Measurements from ENCODE around the gene RING1.

RING1 gene

DNA sequence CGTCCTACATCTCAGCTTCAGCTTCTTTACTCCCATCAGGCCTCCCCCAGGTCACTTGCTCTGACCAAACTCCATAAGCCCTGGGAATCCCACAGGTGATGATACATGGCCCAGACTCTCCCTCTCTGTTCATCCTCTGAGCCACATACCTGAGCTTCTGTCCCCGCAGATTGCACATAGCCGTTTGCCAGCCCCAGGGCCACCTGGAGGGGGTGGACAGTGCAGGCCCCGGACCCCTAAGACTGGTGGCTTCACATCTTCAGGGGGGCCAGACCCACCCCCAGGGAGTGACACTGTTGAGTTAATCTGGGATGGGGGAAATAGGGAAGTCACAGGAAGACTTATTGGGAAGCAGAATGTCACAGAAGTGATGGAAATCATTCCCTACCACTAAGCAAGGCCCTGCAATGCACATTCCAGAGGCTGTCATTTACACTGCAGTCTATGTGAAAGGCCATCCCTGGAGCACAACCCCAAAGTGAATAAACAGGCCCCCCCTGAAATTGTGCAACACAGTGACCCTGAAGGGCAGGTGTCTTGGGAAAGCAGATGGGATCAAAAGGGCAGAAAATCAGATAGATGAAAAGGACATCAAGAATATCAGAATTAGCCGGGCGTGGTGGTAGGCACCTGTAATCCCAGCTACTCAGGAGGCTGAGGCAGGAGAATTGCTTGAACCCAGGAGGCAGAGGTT is 10.0 kb upstream of the RING1 start:
- Histone ChIP-seq H3K9me3 (ENCODE audit: control insufficient read depth in 1 of 2, low read length in 2 of 2) (no peaks in the 10 kb centered on the region), H3K27me3 (ENCODE audit: low read depth, low read length) (no peaks in the 10 kb centered on the region), H3K4me3 (ENCODE audit: low read depth in 1 of 2, low read length in 2 of 2) (no peak overlapping the region), H3K27ac (ENCODE audit: low read length) (no peak overlapping the region), H3K36me3 (ENCODE audit: control insufficient read depth in 1 of 2, insufficient read depth in 2 of 2, low read length in 2 of 2) (peaks cover 46 to 62% of the 10 kb centered on the region in 2 donors), H3K4me1 (ENCODE audit: control insufficient read depth in 1 of 2, insufficient read depth in 2 of 2, low read length in 2 of 2) (peaks cover 32 to 50% of the 10 kb centered on the region in 2 donors)

DNA sequence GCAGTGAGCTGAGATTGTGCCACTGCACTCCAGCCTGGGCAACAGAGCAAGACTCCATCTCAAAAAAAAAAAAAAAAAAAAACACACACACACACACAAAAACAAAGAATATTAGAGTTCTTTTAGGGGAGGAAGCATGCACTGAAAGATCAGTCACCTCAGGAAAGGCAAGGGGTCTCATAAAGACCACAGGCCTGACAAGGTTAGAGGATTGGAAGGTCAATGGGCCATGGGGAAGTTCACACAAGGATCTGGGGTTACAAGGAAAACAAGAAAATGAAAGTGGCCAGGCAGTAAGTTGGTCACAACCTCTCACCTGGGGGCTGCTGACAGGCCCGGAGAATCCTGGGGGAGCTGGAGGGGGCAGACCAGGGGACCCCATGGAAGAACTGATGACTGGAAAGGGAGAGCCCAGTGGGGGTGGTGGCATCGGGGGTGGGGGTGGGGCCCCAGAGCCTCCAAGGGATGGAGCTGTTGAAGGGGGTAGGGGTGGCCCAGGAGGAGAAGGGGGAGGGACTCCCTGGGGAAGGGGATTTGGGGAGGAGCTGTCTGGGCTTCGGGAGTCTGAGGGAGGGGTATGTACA is 9.4 kb upstream of the RING1 start:
- Histone ChIP-seq H3K4me1 (ENCODE audit: control insufficient read depth in 1 of 2, insufficient read depth in 2 of 2, low read length in 2 of 2) (peaks cover 35 to 48% of the 10 kb centered on the region in 2 donors), H3K36me3 (ENCODE audit: control insufficient read depth in 1 of 2, insufficient read depth in 2 of 2, low read length in 2 of 2) (peaks cover 52 to 65% of the 10 kb centered on the region in 2 donors), H3K27ac (ENCODE audit: low read length) (peak overlapping the region; percentile 83)

DNA sequence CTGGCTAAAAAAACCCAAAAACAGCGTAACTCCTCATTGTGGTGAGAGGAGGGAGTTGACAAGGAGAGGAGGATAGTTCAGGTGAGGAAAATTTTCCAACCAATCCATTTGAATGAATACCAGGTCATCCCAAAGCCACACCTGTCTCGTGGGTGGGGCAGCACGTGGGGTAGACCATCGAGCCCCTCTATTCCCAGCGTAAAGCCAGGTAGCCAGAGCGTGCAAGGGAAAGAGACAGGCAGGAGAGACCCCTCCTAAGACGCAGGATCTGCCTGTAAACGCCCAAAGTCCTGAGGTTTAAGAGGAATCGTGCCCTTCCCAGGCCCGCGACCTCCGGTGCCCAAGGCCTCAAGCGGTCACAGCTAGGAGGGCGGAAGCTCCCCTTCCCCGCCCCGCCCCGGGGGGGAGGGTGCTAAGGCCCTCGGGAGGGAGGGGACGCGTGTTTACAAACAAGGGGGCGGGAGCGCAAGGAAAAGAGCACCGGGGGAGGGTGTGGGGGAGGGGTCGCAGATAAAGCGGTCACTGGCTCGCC is 8.5 kb upstream of the RING1 start:
- peak overlapping the region; percentile 82 to 99 for H3K4me3 ChIP-seq (ENCODE audit: low read depth in 1 of 2, low read length in 2 of 2)
- H3K4me1 ChIP-seq (ENCODE audit: control insufficient read depth in 1 of 2, insufficient read depth in 2 of 2, low read length in 2 of 2): peaks cover 39 to 55% of the 10 kb centered on the region in 2 donors
- peak overlapping the region; percentile 83 for H3K27ac ChIP-seq (ENCODE audit: low read length)
- peaks cover 49 to 57% of the 10 kb centered on the region in 2 donors for H3K36me3 ChIP-seq (ENCODE audit: control insufficient read depth in 1 of 2, insufficient read depth in 2 of 2, low read length in 2 of 2)
- no peaks in the 10 kb centered on the region for H3K9me3 ChIP-seq (ENCODE audit: control insufficient read depth in 1 of 2, low read length in 2 of 2)
- H3K27me3 ChIP-seq (ENCODE audit: low read depth, low read length): no peaks in the 10 kb centered on the region

More for the DNA sequence above, 9.4 kb upstream of the RING1 start:
- H3K4me3 ChIP-seq (ENCODE audit: low read depth in 1 of 2, low read length in 2 of 2): peak overlapping the region; percentile 82 to 99
- H3K27me3 ChIP-seq (ENCODE audit: low read depth, low read length): no peaks in the 10 kb centered on the region
- H3K9me3 ChIP-seq (ENCODE audit: control insufficient read depth in 1 of 2, low read length in 2 of 2): no peaks in the 10 kb centered on the region

DNA sequence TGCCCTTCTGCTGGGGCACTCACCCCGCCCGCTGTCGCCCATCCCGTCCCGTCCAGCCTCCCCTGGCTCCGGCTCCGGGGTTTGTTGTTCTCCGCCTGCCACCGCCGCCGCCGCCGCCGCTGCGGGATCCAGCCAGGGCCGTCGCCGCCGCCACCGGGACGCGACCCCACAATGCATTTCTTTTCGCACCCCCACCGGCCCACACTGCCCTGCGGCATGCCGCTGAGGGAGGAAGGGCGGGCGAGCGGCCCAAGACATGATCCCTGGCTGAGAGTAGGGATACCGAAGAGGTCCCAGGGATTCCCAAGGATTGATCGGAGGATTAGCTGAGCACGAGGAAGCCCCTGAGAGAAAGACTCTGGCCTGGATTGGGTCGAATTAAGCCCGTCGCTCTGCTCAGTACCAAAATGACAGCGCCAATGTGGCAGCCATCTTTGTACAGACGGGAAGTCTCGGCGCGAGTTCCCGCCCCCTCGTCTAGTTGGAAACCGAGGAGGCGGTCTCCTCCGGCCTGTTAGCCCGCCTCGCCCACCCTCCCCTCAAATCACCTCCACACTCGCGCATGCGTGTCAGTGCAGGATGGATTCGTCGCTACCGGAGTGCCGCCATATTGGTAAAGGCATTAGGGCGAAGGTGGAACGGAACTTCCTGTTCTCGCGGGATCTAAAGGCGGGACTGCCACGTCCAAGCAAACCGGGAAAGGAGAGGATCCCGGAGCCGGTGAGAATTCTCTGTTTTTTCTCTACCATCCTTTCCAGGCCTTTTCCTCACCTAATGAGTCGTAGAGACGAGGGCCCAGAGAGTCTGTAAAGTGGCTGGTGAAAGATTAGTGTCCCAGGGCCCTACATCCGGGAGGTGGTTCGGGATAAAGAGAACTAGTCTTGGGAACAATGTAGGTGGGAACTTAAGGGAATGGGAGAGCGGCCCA is 7.8 kb upstream of the RING1 start, which contains the start of the genes RXRB and SLC39A7:
RXRB (minus strand) TSS at position 447 of the 928 bp plus-strand sequence; CDS start at position 258, 189 bp downstream.
SLC39A7 (plus strand) TSS at position 649 of the 928 bp plus-strand sequence. CDS start 379 bp downstream, outside the sequence.
- Histone ChIP-seq H3K36me3 (ENCODE audit: control insufficient read depth in 1 of 2, insufficient read depth in 2 of 2, low read length in 2 of 2) (peaks cover 42 to 50% of the 10 kb centered on the region in 2 donors), H3K27ac (ENCODE audit: low read length) (peak within 1 kb of the TSS; percentile 98), H3K9me3 (ENCODE audit: control insufficient read depth in 1 of 2, low read length in 2 of 2) (no peaks in the 10 kb centered on the region), H3K4me1 (ENCODE audit: control insufficient read depth in 1 of 2, insufficient read depth in 2 of 2, low read length in 2 of 2) (peaks cover 39 to 61% of the 10 kb centered on the region in 2 donors), H3K4me3 (ENCODE audit: low read depth in 1 of 2, low read length in 2 of 2) (peak within 1 kb of the TSS; percentile 82 to 99), H3K27me3 (ENCODE audit: low read depth, low read length) (no peaks in the 10 kb centered on the region)

DNA sequence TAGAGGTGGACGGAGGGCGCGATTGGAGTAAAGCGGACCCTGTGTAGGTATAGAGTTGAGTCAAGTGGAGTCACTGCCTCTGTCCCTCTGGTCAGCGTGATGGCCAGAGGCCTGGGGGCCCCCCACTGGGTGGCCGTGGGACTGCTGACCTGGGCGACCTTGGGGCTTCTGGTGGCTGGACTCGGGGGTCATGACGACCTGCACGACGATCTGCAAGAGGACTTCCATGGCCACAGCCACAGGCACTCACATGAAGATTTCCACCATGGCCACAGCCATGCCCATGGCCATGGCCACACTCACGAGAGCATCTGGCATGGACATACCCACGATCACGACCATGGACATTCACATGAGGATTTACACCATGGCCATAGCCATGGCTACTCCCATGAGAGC is 7.2 kb upstream of the RING1 start:
- H3K27ac ChIP-seq (ENCODE audit: low read length): peak overlapping the region; percentile 98
- peaks cover 39 to 61% of the 10 kb centered on the region in 2 donors for H3K4me1 ChIP-seq (ENCODE audit: control insufficient read depth in 1 of 2, insufficient read depth in 2 of 2, low read length in 2 of 2)
- H3K9me3 ChIP-seq (ENCODE audit: control insufficient read depth in 1 of 2, low read length in 2 of 2): no peaks in the 10 kb centered on the region
- H3K27me3 ChIP-seq (ENCODE audit: low read depth, low read length): no peaks in the 10 kb centered on the region
- peak overlapping the region; percentile 82 to 99 for H3K4me3 ChIP-seq (ENCODE audit: low read depth in 1 of 2, low read length in 2 of 2)
- peaks cover 35 to 43% of the 10 kb centered on the region in 2 donors for H3K36me3 ChIP-seq (ENCODE audit: control insufficient read depth in 1 of 2, insufficient read depth in 2 of 2, low read length in 2 of 2)

- H3K4me3 ChIP-seq (ENCODE audit: low read depth in 1 of 2, low read length in 2 of 2): peak overlapping the region; percentile 82 to 99
- H3K27ac ChIP-seq (ENCODE audit: low read length): peak overlapping the region; percentile 98
- H3K27me3 ChIP-seq (ENCODE audit: low read depth, low read length): no peaks in the 10 kb centered on the region
- H3K4me1 ChIP-seq (ENCODE audit: control insufficient read depth in 1 of 2, insufficient read depth in 2 of 2, low read length in 2 of 2): peaks cover 39 to 63% of the 10 kb centered on the region in 2 donors
- H3K36me3 ChIP-seq (ENCODE audit: control insufficient read depth in 1 of 2, insufficient read depth in 2 of 2, low read length in 2 of 2): peaks cover 30 to 36% of the 10 kb centered on the region in 2 donors
- no peaks in the 10 kb centered on the region for H3K9me3 ChIP-seq (ENCODE audit: control insufficient read depth in 1 of 2, low read length in 2 of 2)
These were observed 6.4 kb upstream of the RING1 start for GRCh38 chr6:33201935-33202334.

- Histone ChIP-seq H3K4me3 (ENCODE audit: low read depth in 1 of 2, low read length in 2 of 2) (no peak overlapping the region), H3K9me3 (ENCODE audit: control insufficient read depth in 1 of 2, low read length in 2 of 2) (no peaks in the 10 kb centered on the region), H3K27me3 (ENCODE audit: low read depth, low read length) (no peaks in the 10 kb centered on the region), H3K4me1 (ENCODE audit: control insufficient read depth in 1 of 2, insufficient read depth in 2 of 2, low read length in 2 of 2) (peaks cover 30 to 60% of the 10 kb centered on the region in 2 donors), H3K27ac (ENCODE audit: low read length) (no peak overlapping the region), H3K36me3 (ENCODE audit: control insufficient read depth in 1 of 2, insufficient read depth in 2 of 2, low read length in 2 of 2) (peaks cover 25 to 28% of the 10 kb centered on the region in 2 donors)
These were observed 5.5 kb upstream of the RING1 start for GRCh38 chr6:33202799-33203198.

DNA sequence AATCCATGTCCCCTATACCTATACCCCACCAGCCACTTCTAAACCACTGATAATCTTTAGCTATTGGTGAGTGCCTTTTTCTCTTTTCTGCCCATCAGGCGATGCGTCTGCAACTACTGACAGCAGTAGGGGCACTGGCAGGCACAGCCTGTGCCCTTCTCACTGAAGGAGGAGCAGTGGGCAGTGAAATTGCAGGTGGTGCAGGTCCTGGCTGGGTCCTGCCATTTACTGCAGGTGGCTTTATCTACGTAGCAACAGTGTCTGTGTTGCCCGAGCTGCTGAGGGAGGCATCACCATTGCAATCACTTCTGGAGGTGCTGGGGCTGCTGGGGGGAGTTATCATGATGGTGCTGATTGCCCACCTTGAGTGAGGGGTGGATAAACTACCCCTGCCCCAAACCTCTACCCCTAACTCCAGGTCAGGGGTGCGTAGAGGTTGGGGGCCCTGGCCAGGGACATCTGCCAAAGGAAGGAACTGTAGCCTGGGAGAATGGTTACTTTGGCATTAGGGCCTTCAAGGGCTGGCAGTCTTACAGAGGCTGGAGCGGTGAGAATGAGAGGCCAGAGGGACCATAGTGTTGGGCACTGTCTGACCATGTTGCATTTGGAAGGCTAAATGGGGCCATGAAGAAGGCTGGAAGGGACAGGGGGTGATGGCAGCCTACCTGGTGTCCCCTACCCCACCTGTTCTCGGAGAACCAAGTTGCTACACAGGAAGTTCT is 4.7 kb upstream of the RING1 start:
- no peaks in the 10 kb centered on the region for H3K27me3 ChIP-seq (ENCODE audit: low read depth, low read length)
- peak overlapping the region; percentile 72 to 93 for H3K4me3 ChIP-seq (ENCODE audit: low read depth in 1 of 2, low read length in 2 of 2)
- no peaks in the 10 kb centered on the region for H3K9me3 ChIP-seq (ENCODE audit: control insufficient read depth in 1 of 2, low read length in 2 of 2)
- H3K4me1 ChIP-seq (ENCODE audit: control insufficient read depth in 1 of 2, insufficient read depth in 2 of 2, low read length in 2 of 2): peaks cover 24 to 52% of the 10 kb centered on the region in 2 donors
- H3K36me3 ChIP-seq (ENCODE audit: control insufficient read depth in 1 of 2, insufficient read depth in 2 of 2, low read length in 2 of 2): peaks cover 25 to 28% of the 10 kb centered on the region in 2 donors
- no peak overlapping the region for H3K27ac ChIP-seq (ENCODE audit: low read length)

- Histone ChIP-seq H3K4me3 (ENCODE audit: low read depth in 1 of 2, low read length in 2 of 2) (peak overlapping the region; percentile 72 to 93), H3K36me3 (ENCODE audit: control insufficient read depth in 1 of 2, insufficient read depth in 2 of 2, low read length in 2 of 2) (peaks cover 25 to 28% of the 10 kb centered on the region in 2 donors), H3K4me1 (ENCODE audit: control insufficient read depth in 1 of 2, insufficient read depth in 2 of 2, low read length in 2 of 2) (peaks cover 21 to 52% of the 10 kb centered on the region in 2 donors), H3K27ac (ENCODE audit: low read length) (no peak overlapping the region), H3K27me3 (ENCODE audit: low read depth, low read length) (no peaks in the 10 kb centered on the region), H3K9me3 (ENCODE audit: control insufficient read depth in 1 of 2, low read length in 2 of 2) (no peaks in the 10 kb centered on the region)
These were observed 4.2 kb upstream of the RING1 start for GRCh38 chr6:33204165-33204414.

DNA sequence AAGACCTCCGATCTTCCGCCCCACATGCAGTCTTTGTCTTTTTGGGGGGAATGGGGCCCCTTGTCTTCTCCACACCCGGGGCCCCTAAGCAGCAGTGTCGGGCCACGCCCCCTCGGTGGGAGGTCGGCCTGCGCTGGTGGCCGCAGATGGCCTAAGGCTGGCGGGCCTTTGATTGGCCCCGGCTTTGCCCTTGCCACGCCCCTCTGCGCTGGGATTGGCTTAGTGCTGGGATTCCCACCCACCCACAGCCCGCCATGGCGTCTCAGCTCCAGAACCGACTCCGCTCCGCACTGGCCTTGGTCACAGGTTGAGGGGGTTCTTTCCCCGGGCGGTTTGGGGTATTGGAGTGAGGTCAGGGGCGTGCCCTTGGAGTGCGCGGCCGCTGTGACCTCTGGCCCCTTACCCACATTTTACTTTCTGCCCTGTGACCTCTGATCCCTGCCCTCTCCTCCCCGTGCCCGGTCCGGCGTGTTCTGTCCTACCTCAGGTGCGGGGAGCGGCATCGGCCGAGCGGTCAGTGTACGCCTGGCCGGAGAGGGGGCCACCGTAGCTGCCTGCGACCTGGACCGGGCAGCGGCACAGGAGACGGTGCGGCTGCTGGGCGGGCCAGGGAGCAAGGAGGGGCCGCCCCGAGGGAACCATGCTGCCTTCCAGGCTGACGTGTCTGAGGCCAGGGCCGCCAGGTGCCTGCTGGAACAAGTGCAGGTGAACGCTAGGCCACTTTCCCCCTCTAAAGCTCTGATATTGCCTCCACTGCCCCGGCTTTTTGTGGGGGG is 3.7 kb upstream of the RING1 start, which contains the start of gene HSD17B8:
HSD17B8 (plus strand) TSS at position 241 of the 776 bp plus-strand sequence; CDS start at position 255, 14 bp downstream.
- Histone ChIP-seq H3K36me3 (ENCODE audit: control insufficient read depth in 1 of 2, insufficient read depth in 2 of 2, low read length in 2 of 2) (peaks cover 27 to 31% of the 10 kb centered on the region in 2 donors), H3K27ac (ENCODE audit: low read length) (no peak within 1 kb of the TSS), H3K9me3 (ENCODE audit: control insufficient read depth in 1 of 2, low read length in 2 of 2) (no peaks in the 10 kb centered on the region), H3K4me1 (ENCODE audit: control insufficient read depth in 1 of 2, insufficient read depth in 2 of 2, low read length in 2 of 2) (peaks cover 21 to 52% of the 10 kb centered on the region in 2 donors), H3K4me3 (ENCODE audit: low read depth in 1 of 2, low read length in 2 of 2) (peak within 1 kb of the TSS; percentile 72 to 93), H3K27me3 (ENCODE audit: low read depth, low read length) (no peaks in the 10 kb centered on the region)
